Measurements from ENCODE around the gene MEGF6. TPM values are rescaled to one million over a fixed set of nuclear protein-coding genes. Genes with fewer than 3 reads are reported as not detected.

The MEGF6 gene
- 194 to 209 TPM (median 204 TPM) in 3 replicates for total RNA-seq

DNA sequence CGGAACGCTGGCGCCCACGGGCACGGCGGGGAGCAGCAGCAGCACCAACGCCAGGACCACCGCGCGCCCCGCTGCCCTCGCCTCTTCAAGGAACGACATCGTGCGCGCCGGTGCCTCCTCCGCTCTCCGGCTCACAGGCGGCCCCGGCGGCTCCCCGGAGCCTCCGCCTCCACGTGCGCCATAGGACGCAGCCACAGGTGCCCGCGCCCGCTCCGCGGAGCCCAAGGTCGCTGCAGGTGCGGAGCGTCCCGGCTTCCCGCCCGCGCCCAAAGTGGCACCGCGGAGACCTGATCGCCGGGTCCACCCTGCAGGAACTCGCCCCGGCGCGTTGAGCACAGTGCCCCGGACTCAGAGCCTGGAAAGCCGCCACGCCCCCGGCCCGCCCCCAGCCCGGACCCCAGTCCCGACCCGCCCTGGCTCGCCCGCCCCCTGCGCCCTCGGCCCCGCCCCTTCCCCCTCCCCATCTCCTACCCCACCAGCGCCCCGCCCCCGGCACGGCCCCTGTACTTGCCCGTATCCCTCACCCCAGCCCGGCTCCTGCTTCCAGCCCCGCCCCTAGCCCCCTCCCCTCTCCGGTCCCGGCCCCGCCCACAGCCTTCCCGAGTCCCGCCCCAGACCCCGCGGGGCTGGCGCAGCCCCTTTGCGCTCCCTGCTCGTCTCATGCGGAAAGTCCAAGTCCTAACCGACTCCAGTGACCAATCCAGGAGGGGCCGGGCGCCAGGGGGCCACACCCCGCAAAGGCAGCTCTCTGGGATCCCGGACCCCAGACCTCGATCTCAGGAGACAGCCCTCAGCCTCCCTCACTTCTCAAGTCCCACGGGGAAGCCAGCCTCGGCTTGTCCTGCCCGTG lies at the start of gene MEGF6:
TSS of gene MEGF6 (minus strand) at position 339 of the 850 bp plus-strand sequence. CDS start at position 99, 240 bp downstream.
- no peak for TF ChIP-seq CTCF (IDR thresholded peaks at IDR 0.05; ENCODE audit: unreplicated experiment)
- DNase-seq (ENCODE audit: low spot score in 2 of 2, unreplicated experiment in 2 of 2) = peak; percentile 94 to 98

GRCh38 chr1:3660704-3661103 lies 49.4 kb upstream of the MEGF6 start:
- H3K27ac Mint-ChIP-seq = no peak overlapping the region
- peaks cover 6% of the 10 kb centered on the region for H3K4me1 Mint-ChIP-seq
- no peak for TF ChIP-seq CTCF (IDR thresholded peaks at IDR 0.05; ENCODE audit: unreplicated experiment)
- H3K4me3 Mint-ChIP-seq = no peak overlapping the region
- no peaks in the 10 kb centered on the region for H3K9me3 Mint-ChIP-seq
- H3K27me3 Mint-ChIP-seq (ENCODE audit: low read depth) = peaks cover 73% of the 10 kb centered on the region
- DNase-seq (ENCODE audit: low spot score in 2 of 2, unreplicated experiment in 2 of 2) = no peak
- no peaks in the 10 kb centered on the region for H3K36me3 Mint-ChIP-seq

More for the DNA sequence above, at the start of gene MEGF6:
- H3K27me3 Mint-ChIP-seq (ENCODE audit: low read depth) = no peaks in the 10 kb centered on the region
- peak within 1 kb of the TSS; percentile 97 for H3K27ac Mint-ChIP-seq
- peak within 1 kb of the TSS; percentile 92 for H3K4me3 Mint-ChIP-seq
- H3K36me3 Mint-ChIP-seq = no peaks in the 10 kb centered on the region
- no peaks in the 10 kb centered on the region for H3K9me3 Mint-ChIP-seq
- H3K4me1 Mint-ChIP-seq = peaks cover 72% of the 10 kb centered on the region

GRCh38 chr1:3659093-3659492 lies 47.8 kb upstream of the MEGF6 start:
- no peak for DNase-seq (ENCODE audit: low spot score in 2 of 2, unreplicated experiment in 2 of 2)
- no peaks in the 10 kb centered on the region for H3K4me1 Mint-ChIP-seq

DNA sequence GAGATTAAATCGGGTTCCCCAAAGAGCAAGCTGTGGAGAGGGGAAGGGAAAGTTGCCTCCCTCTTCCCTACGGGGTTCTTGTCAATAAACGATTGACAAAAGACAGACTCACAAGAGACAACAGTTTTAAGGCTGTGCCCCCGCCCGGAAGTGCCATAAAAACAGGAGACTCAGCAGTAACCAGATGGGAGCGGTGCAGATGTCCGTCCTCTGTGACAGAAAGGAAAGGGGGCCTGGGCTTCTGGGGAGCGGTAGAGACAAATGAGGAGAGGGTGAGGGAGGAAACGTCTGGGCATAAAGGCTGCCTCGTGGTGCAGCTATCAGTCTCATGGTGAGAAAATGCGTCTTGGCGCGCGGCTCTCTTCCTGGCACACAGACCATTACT lies 46.9 kb upstream of the MEGF6 start:
- Mint-ChIP-seq H3K9me3 (no peaks in the 10 kb centered on the region), H3K27ac (no peak overlapping the region), H3K4me1 (no peaks in the 10 kb centered on the region), H3K4me3 (no peak overlapping the region), H3K27me3 (ENCODE audit: low read depth) (peaks cover 86% of the 10 kb centered on the region), H3K36me3 (no peaks in the 10 kb centered on the region)
- DNase-seq (ENCODE audit: low spot score in 2 of 2, unreplicated experiment in 2 of 2) = no peak
- TF ChIP-seq CTCF (IDR thresholded peaks at IDR 0.05; ENCODE audit: unreplicated experiment) = no peak

More at GRCh38 chr1:3659093-3659492, 47.8 kb upstream of the MEGF6 start:
- no peak for TF ChIP-seq CTCF (IDR thresholded peaks at IDR 0.05; ENCODE audit: unreplicated experiment)
- Mint-ChIP-seq H3K27me3 (ENCODE audit: low read depth) (peaks cover 80% of the 10 kb centered on the region), H3K27ac (no peak overlapping the region), H3K4me3 (no peak overlapping the region), H3K9me3 (no peaks in the 10 kb centered on the region), H3K36me3 (no peaks in the 10 kb centered on the region)

- no peak for TF ChIP-seq CTCF (IDR thresholded peaks at IDR 0.05; ENCODE audit: unreplicated experiment)
- Mint-ChIP-seq H3K36me3 (no peaks in the 10 kb centered on the region), H3K4me3 (no peak overlapping the region), H3K9me3 (no peaks in the 10 kb centered on the region), H3K27ac (no peak overlapping the region), H3K27me3 (ENCODE audit: low read depth) (peaks cover 86% of the 10 kb centered on the region), H3K4me1 (no peaks in the 10 kb centered on the region)
- DNase-seq (ENCODE audit: low spot score in 2 of 2, unreplicated experiment in 2 of 2) = no peak
Measured at GRCh38 chr1:3657578-3658230, 46.4 kb upstream of the MEGF6 start.
